Measurements from ENCODE around the gene MAGED2.

DNA sequence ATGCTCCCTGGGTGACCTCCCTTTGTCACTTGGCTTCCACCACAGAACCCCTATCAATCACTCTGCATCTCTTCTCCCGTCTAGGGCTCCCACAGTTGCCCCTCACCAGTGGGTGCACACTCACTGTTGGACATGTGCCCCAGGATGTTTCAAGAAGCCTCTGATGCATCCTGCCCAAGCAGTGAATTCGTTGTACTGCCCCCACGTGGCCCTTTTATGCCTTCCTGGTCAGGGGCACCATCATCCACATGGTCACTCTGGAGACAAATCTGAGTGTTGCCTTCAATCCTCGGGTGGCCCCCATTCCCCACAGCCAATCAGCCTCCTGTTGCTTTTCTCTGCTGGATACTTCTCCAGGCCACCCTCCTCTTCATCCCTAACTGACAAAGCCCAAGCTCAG, 21.6 kb upstream of the MAGED2 start:
- TF ChIP-seq EZH2 (IDR thresholded peaks at IDR 0.05; ENCODE audit: insufficient read depth, poor library complexity, severe bottlenecking) (no peak), EZH2phosphoT487 (IDR thresholded peaks at IDR 0.05; ENCODE audit: insufficient read depth, low read depth) (no peak)

All from GM23248 (cell line).